ACC112 (cell line): ENCODE measurements around the gene RIMS1.

Source experiments
- H2AFZ ChIP-seq: fragments of 200-600 bp; sonication (generic); one replicate; pipeline ENCODE4 v1.6.0; 2017; ENCODE audit warnings: antibody characterized with exemption, low read length; ENCODE audit not compliant: unreplicated experiment
- H3K27ac ChIP-seq: fragments of 200-600 bp; sonication (generic); 2 replicates; pipeline ENCODE4 v1.5.1; 2014; ENCODE audit warnings: low read depth, mild to moderate bottlenecking, antibody characterized with exemption, low read length, moderate library complexity
- H3K27me3 ChIP-seq: fragments of 200-600 bp; sonication (generic); 2 replicates; pipeline ENCODE4 v1.6.1; 2014; ENCODE audit warnings: mild to moderate bottlenecking, antibody characterized with exemption, low read length, moderate library complexity, mixed read lengths; ENCODE audit not compliant: insufficient read depth
- H3K36me3 ChIP-seq: fragments of 200-600 bp; sonication (generic); 2 replicates; pipeline ENCODE4 v1.6.1; 2016; ENCODE audit warnings: mild to moderate bottlenecking, antibody characterized with exemption, low read length, moderate library complexity, mixed read lengths; ENCODE audit not compliant: insufficient read depth
- H3K4me1 ChIP-seq: fragments of 200-600 bp; sonication (generic); one replicate; pipeline ENCODE4 v1.6.1; 2016; ENCODE audit warnings: low read length, mixed read lengths; ENCODE audit not compliant: insufficient read depth, unreplicated experiment, control insufficient read depth
- H3K4me3 ChIP-seq: fragments of 200-600 bp; sonication (generic); 2 replicates; pipeline ENCODE4 v1.5.1; 2014; ENCODE audit warnings: mild to moderate bottlenecking, low read depth, low read length
- H3K79me2 ChIP-seq: fragments of 200-600 bp; sonication (generic); one replicate; pipeline ENCODE4 v1.6.0; 2016; ENCODE audit warnings: low read length; ENCODE audit not compliant: control insufficient read depth, unreplicated experiment, insufficient read depth

RIMS1 gene

GRCh38 chr6:72035966-72036365 is 149.6 kb downstream of the RIMS1 start:
- H3K36me3 ChIP-seq = no peaks in the 10 kb centered on the region
- H3K4me3 ChIP-seq = no peak overlapping the region
- peaks cover 5% of the 10 kb centered on the region for H3K4me1 ChIP-seq
- no peak overlapping the region for H3K27ac ChIP-seq
- H3K27me3 ChIP-seq = no peaks in the 10 kb centered on the region; the same call in 1 of the 2 replicates
- H3K79me2 ChIP-seq = no peaks in the 10 kb centered on the region
- no peak overlapping the region for H2AFZ ChIP-seq

GRCh38 chr6:72037006-72037405 is 150.7 kb downstream of the RIMS1 start:
- Histone ChIP-seq H3K27ac (no peak overlapping the region), H3K79me2 (no peaks in the 10 kb centered on the region), H3K4me1 (peaks cover 3% of the 10 kb centered on the region), H3K36me3 (no peaks in the 10 kb centered on the region), H2AFZ (no peak overlapping the region), H3K4me3 (no peak overlapping the region), H3K27me3 (no peaks in the 10 kb centered on the region; the same call in 1 of the 2 replicates)

- no peaks in the 10 kb centered on the region for H3K4me1 ChIP-seq
- H3K36me3 ChIP-seq = no peaks in the 10 kb centered on the region
- no peak overlapping the region for H2AFZ ChIP-seq
- H3K27ac ChIP-seq = no peak overlapping the region
- H3K4me3 ChIP-seq = no peak overlapping the region
- H3K27me3 ChIP-seq = no peaks in the 10 kb centered on the region
- H3K79me2 ChIP-seq = no peaks in the 10 kb centered on the region
These were observed 153.8 kb downstream of the RIMS1 start for GRCh38 chr6:72040111-72040510.

- Histone ChIP-seq H3K36me3 (no peaks in the 10 kb centered on the region), H3K4me1 (no peaks in the 10 kb centered on the region), H3K27me3 (no peaks in the 10 kb centered on the region), H2AFZ (no peak overlapping the region), H3K4me3 (no peak overlapping the region), H3K27ac (no peak overlapping the region), H3K79me2 (no peaks in the 10 kb centered on the region)
These were observed 155.7 kb downstream of the RIMS1 start for GRCh38 chr6:72042088-72042487.

GRCh38 chr6:72048080-72048479 is 161.7 kb downstream of the RIMS1 start:
- no peaks in the 10 kb centered on the region for H3K36me3 ChIP-seq
- no peak overlapping the region for H3K4me3 ChIP-seq
- peaks cover under 1% of the 10 kb centered on the region; the same call in 1 of the 2 replicates for H3K27me3 ChIP-seq
- H3K27ac ChIP-seq = no peak overlapping the region
- H3K79me2 ChIP-seq = no peaks in the 10 kb centered on the region
- no peak overlapping the region for H2AFZ ChIP-seq
- no peaks in the 10 kb centered on the region for H3K4me1 ChIP-seq

GRCh38 chr6:72049376-72049775 is 163.0 kb downstream of the RIMS1 start:
- Histone ChIP-seq H3K79me2 (no peaks in the 10 kb centered on the region), H3K27ac (no peak overlapping the region), H3K27me3 (peaks cover 6% of the 10 kb centered on the region; the same call in 1 of the 2 replicates), H2AFZ (no peak overlapping the region), H3K4me3 (no peak overlapping the region), H3K4me1 (no peaks in the 10 kb centered on the region), H3K36me3 (no peaks in the 10 kb centered on the region)

- H3K4me3 ChIP-seq = no peak overlapping the region
- H2AFZ ChIP-seq = no peak overlapping the region
- H3K27me3 ChIP-seq = peaks cover 19% of the 10 kb centered on the region; the same call in 1 of the 2 replicates
- no peaks in the 10 kb centered on the region for H3K4me1 ChIP-seq
- H3K36me3 ChIP-seq = no peaks in the 10 kb centered on the region
- H3K27ac ChIP-seq = no peak overlapping the region
- no peaks in the 10 kb centered on the region for H3K79me2 ChIP-seq
These were observed 174.9 kb downstream of the RIMS1 start for GRCh38 chr6:72061286-72061685.

- peaks cover 36% of the 10 kb centered on the region for H3K27me3 ChIP-seq
- no peaks in the 10 kb centered on the region for H3K4me1 ChIP-seq
- no peak overlapping the region for H3K4me3 ChIP-seq
- no peak overlapping the region for H3K27ac ChIP-seq
- no peaks in the 10 kb centered on the region for H3K79me2 ChIP-seq
- H3K36me3 ChIP-seq = no peaks in the 10 kb centered on the region
- no peak overlapping the region for H2AFZ ChIP-seq
These were observed 178.1 kb downstream of the RIMS1 start for GRCh38 chr6:72064399-72064975.

- Histone ChIP-seq H3K27me3 (peaks cover 25% of the 10 kb centered on the region), H3K79me2 (no peaks in the 10 kb centered on the region), H3K4me1 (no peaks in the 10 kb centered on the region), H2AFZ (no peak overlapping the region), H3K36me3 (no peaks in the 10 kb centered on the region), H3K4me3 (no peak overlapping the region), H3K27ac (no peak overlapping the region)
These were observed 191.7 kb downstream of the RIMS1 start for GRCh38 chr6:72078096-72078495.

GRCh38 chr6:72080260-72080941 is 194.1 kb downstream of the RIMS1 start:
- peaks cover 15% of the 10 kb centered on the region for H3K27me3 ChIP-seq
- no peak overlapping the region for H3K27ac ChIP-seq
- no peaks in the 10 kb centered on the region for H3K4me1 ChIP-seq
- no peak overlapping the region for H3K4me3 ChIP-seq
- no peak overlapping the region for H2AFZ ChIP-seq
- no peaks in the 10 kb centered on the region for H3K79me2 ChIP-seq
- H3K36me3 ChIP-seq = no peaks in the 10 kb centered on the region

- Histone ChIP-seq H3K27me3 (peaks cover 16% of the 10 kb centered on the region), H3K36me3 (no peaks in the 10 kb centered on the region), H3K4me1 (no peaks in the 10 kb centered on the region), H3K4me3 (no peak overlapping the region), H2AFZ (no peak overlapping the region), H3K79me2 (no peaks in the 10 kb centered on the region), H3K27ac (no peak overlapping the region)
These were observed 195.5 kb downstream of the RIMS1 start for GRCh38 chr6:72081871-72082270.
